GM20431 (cell line): ENCODE data around the gene CERS3.

Experiments used
- in situ Hi-C: fragments of 300-500 bp; cut with MseI, MboI; formaldehyde crosslinking; loops from one replicate; pipeline ENCODE4 v1.15.0; 2020; ENCODE audit warnings: low sequenced_read_pairs; ENCODE audit not compliant: unreplicated experiment

The CERS3 gene

GRCh38 chr15:100531823-100532327, 3.1 kb upstream of the CERS3 start:
- in situ Hi-C loops = no loop called here

DNA sequence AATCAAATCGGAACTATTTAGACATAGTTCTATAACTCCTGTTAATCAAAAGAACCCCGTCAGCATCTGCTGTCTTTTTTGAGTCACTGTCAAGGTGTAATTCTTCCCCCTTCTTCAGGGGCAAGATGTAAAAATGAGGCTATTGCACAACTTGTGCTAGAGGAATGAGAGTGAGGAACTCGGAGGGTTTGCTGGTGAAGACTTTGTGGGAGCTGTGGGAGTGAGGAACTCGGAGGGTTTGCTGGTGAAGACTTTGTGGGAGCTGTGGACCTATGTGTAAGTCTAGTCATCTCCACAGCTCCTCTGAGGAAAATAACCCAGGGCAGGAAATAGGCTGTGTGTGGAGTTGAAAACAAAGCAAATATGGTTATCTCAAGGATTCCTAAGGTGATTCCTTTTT, 2.5 kb upstream of the CERS3 start:
- in situ Hi-C loops = no loop called here

GRCh38 chr15:100529556-100529955, 806 bp upstream of the CERS3 start:
- in situ Hi-C loops = no loop called here

GRCh38 chr15:100526027-100526481, 2.7 kb downstream of the CERS3 start:
- in situ Hi-C loops = no loop called here

- in situ Hi-C loops = no loop called here
These were observed 3.3 kb downstream of the CERS3 start for GRCh38 chr15:100525436-100525835.

- in situ Hi-C loops = no loop called here
These were observed 4.4 kb downstream of the CERS3 start for GRCh38 chr15:100524326-100524725.

- in situ Hi-C loops = no loop called here
These were observed 6.8 kb downstream of the CERS3 start for GRCh38 chr15:100521907-100522306.

DNA sequence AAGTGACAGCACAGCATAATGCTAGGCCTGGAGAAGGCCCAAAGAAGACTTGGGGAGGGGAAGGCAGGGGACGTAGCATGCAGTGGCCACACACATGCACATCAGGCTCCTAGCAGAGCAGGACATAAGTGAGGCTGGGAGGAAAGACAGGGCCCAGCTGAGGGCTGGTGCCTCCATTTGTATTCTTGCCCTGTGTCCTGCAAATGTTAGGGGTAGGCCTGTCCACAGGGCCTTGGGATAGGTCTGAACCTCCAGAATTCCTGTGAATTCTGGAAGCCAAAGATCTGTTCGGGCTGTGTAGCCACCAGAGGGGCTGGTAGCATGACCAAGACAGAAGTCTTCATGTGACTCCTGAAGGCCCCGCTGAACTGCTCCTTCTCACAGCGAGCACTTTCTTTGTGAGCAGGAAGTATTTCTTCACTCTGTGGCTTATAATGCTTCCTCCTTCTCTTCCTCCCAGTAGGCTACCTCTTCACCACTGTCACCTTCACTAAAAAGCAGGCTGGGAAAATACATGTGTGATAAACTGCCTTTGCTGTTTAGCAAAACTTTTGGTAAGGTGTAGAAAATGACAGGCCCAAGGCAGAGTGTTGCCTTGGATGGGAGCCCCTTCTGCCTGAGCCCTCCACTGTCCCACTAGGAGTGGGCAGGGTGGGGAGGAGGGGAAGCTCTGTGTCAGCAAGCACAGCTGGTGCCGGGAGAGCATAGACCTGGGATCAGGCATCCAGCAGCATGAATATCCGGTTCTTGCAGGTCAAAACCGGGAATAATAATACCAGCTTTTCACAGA, 8.4 kb downstream of the CERS3 start:
- in situ Hi-C loops = no loop called here

GRCh38 chr15:100517846-100518245, 10.9 kb downstream of the CERS3 start:
- in situ Hi-C loops = no loop called here

GRCh38 chr15:100516643-100517512, 11.9 kb downstream of the CERS3 start:
- in situ Hi-C loops = no loop called here

DNA sequence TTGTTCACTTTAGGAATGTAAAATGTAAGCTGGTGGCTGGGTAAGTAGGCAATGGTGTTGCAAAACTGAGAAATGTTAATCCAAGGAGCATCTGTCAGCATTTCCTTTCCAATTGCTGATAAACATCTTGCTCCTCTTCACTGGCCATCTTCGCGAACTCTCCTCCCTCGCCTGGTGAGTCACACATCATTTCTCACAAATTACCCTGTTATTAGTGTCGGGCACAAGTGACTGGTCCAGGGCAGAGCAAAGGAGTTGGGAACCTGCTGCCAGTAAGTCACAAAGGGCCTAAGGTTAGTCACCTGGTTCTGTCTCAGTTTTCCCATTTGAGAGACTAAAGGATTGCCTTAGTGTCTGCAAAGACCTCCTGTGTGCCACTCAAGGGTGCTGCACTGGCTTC, 13.0 kb downstream of the CERS3 start:
- in situ Hi-C loops = no loop called here

GRCh38 chr15:100508641-100509300, 20.0 kb downstream of the CERS3 start:
- in situ Hi-C loops = no loop called here

- in situ Hi-C loops = no loop called here
These were observed 26.1 kb downstream of the CERS3 start for GRCh38 chr15:100502651-100503050.

GRCh38 chr15:100501117-100501516, 27.6 kb downstream of the CERS3 start:
- in situ Hi-C loops = no loop called here

DNA sequence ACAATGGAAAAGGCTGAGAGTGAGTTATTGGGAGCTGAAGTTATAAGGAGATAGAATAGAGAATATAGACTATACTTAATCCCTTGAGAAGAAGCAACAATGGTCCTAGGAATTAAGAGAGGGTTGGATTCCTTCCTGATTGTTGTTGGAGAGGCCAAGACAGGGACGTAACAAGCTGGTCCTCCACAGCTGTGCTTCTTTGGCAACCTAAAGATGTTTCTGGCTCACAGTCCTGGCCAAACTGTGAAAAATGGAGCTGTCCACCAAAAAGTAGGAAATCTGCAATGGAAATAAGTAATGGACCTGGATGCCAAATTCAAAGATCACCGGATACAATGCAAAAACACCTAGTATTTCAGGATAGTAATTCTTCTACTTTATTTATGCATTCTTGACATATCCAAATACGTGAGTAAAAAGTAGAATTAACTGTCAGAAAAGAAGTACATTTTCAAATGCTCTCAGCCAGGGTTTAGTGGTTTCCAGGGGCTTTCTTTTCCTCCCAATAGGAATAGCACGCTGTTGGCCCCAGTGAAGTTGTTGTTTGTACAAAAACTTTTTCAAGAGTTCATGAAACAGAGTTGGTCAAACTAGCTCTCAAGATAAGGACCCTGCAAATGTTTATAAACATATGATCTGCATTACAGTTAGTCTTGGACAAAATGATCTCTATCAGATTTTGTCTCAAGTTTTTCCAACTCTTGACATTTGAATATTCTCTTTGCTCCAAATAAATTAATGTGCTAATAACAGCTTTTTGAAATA, 28.3 kb downstream of the CERS3 start:
- in situ Hi-C loops = no loop called here

DNA sequence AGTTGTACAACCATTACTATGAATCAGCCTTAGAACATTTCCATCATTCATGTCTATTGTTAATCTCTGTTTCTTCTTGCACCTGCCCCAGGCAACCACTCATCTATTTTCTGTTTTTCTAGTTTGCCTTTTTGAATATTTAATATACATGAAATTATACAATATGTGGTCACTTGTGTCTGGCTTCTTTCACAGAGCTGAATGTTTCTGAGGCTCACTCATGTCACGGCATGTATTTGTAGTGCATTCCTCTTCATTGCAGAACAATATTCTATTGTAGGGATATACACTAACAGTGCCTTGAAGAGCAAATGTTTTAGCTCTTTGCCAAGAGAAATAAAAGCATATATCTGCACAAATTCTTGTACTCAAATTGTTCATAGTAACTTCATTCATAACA, 32.9 kb downstream of the CERS3 start:
- in situ Hi-C loops = no loop called here

DNA sequence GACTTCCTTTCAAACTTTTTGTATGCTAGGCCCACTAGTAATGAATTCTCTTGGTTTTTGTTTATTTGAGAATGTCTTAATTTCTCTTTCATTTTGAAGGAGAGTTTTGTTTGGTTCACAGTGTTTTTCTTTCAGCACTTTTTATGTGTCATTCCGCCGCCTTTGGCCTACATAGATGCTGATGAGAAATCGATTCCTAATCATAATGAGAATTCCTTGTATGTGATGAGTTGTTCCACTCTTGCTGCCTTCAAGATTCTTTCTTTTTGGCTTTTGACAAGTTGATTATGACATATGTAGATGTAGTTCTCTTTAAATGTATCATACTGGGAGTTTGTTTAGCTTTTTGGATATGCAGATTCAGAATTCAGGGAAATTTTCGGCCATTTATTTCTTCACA, 35.5 kb downstream of the CERS3 start:
- in situ Hi-C loops = no loop called here

DNA sequence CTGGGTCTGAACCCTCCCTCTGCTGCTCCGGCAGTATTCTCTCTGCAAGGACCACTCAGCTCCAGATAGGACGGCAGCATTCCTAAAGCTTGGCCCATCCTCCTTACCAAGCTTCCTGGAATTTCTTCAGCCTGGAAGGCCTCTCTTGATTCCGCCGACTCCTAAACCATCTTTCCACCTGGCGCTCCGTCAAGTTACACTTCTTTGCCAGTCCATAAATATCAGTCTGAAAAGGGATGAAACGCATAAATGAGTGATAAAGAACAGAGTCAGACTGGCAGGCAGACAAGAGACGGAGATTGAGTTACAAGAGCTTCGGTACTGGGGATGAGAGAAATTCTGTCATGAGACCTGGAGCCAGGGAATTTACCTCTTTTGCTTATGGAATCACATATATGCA, 44.3 kb downstream of the CERS3 start:
- in situ Hi-C loops = no loop called here

DNA sequence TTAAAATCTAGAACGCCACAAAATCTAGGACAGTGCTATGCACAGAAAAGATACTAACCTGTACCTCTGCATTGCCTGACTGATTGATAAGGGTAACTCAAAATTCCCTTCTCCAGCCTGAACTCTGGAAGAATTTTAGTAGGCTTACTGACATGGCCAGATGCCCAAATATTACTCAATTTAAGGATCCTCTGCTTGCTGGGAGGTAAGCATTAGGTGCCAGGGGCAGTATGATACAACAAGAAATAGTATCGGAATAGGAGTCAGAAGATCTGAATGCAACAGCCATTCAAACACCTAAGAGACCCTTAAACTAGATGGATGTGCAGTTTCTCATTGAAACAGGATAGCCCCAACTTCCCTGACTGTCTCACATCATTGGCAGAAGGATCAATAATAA, 45.4 kb downstream of the CERS3 start:
- in situ Hi-C loops = no loop called here

DNA sequence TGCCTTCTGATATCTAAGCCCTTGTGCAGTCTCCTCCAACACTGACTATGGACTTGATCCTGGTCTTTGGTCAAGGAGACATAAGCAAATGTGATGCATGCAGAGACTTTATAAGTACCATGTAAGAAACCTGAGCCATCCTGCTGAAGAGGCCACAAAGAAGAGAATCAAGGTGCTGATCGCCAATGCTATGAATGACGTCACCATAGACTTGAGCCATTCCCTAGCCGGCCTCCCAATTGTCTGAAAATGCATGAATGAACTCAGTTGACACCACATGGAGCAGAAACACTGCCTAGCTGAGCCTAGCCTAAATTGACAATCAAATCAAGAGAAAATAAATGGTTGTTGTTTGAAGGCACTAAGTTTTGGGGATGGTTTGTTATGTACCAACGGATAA, 51.9 kb downstream of the CERS3 start:
- in situ Hi-C loops = no loop called here
